ENCODE measurements around the gene CDX1.

Gene CDX1

DNA sequence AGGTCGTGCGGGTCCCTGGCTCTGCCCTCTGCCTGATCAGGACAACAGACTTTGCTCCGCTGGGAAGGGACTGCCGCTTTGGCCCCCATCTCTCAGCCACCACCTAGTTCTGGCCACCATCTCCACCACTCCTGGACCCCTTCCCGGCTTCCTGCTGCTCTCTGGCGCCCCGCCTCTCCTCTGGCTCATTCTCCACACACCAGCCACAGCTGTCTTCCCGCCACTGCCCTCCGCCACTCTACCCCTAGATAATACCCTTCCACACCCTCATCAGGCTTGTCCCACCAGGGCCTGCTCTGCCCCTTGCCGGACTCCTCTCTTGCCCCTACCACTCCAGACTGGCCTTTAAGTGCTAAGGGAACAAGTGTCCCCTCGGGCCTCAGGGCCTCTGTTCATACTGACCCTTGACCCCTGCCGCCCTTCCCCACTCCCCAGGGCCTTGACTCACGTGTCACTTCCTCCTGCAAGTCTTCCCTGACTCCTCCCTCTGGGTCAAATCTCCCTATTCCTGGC, 3.0 kb upstream of the CDX1 start:
- no peak for DNase-seq

DNA sequence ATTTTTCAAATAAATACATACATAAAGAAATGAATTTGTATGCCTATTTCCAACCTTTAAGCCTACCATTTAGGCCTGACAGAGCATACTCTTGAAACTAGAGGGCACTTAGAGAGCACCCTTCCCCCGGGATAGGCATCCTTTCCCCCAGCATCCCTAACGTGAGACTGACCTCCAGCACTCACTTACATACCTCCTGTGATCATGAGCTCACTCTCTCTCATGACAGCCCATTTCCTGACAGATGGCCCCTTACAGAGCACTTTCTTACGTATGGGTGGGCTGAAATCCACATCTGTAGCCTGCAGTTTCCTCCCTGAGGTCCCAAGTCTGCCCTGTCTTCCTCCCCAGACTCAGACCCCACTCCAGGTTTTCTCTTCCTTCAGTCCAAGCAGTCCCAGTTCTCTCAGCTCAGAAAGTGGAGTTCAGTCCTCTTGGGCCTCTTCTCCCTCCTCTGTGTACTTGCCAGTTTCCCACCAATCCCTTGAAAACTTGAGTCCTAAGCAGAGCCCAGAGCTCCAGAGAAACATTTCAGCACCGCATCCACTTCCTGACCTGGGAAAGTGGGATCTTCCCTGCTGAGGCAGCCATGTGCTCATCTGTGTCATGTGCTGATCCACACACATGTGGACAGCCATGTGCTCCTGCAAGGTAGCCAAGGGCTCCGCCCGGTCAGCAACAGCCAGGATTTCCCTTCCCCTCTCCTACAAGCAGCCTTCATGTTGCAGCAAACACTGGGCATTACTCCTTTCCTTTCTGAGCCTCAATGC, 2.2 kb upstream of the CDX1 start:
- DNase-seq: no peak

DNA sequence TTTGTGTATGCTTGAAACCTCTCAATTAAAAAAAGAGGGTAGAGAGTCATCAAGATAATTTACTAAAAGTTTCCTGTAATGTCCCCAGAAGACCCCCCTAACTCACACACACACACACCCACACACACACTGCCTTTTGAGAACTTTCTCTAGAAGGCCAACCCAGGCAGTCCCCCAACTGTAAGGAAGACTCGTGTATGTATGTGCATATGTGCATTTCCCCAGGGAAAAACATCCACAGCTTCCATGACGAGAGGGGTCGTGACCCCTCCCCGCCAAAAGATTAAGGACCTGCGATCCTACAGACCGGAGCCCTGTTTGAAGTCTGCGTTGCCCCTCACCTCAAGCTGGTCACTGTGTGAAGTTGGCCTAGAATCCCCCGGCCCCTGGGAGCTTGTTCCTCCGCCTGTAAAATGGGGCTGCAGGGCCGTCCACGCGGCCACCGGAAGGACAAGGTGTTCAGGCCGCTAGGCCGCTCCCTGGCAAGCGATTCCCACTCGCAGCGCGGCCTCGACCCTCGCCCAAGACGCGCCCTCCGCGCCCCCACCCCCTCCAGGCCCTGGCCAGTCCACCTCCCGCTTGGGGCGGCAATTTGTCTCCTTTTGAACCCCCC, 435 bp upstream of the CDX1 start:
- DNase-seq: no peak

DNA sequence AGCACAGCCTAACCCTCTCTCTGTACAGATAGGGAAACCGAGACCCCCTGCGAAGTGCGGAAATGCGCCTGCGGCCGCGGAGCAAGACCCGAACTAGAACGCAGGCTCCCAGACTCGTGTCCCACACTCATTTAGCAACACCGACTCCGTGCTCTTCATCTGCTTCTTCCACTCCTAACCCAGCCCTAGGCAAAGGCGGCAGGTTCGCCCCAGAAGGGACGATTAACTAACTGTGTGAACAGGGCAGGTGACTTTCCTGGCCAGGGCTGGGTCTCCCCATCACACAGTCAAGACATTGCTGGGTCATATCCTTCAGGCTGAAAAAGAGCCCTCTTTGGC, 903 bp downstream of the CDX1 start:
- DNase-seq: no peak

DNA sequence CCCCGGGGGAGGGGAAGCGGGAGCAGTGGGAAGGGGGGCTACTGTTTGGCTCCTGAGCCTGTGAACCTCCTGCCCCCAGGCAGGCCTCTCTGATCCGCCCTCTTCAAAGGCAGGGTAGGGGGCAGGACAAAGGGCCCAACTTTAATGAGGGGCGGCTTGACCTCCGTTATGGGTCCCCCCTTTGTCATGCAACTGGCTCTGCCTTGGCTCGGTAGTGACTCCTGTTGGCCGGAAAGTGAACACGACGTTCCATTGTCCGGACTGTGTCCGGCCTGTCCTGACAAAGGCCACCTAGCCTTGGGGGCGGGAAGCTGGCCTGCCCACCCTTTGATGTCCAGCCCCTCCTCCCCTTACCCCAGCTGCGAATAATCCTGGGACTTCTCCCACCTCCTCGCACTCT, 1.3 kb downstream of the CDX1 start:
- no peak for DNase-seq

DNA sequence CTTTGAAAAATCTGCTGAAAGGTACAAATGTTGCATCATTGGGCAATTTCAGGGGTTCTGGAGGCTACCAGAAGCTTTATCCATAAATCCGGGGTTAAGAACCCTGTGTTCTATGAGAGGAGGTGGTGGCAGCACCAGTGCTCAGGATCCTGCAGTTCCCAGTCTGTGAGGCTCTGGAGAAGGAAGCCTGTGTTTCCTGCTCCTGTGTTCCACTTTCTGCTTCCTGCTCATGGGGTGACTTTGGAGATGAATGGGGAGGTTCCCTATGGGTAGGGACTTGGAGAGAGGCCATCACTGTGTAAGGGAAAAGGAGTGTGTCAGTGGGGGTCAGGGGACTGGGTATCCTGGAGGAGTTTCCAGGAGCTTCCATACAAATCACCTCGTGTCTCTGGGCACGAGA, 2.3 kb downstream of the CDX1 start:
- no peak for DNase-seq

DNA sequence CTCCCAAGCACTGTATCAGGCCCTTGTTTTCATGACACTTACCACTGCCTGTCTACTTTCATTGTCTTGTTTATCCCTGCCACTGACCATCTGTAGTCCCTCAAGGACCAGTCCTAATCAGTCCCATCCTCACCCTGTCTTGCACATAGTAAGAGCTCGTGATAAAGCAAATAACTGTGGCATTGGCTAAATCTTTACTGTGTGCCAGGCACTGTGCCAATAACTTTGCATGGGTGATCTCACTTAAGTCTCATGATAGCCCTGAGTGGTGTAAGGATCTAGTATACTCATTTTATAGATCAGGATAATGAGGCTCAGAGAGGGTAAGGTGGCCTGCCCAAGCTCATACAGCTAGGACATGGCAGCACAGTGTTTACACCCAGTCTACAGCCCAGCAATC, 5.6 kb downstream of the CDX1 start:
- no peak for DNase-seq

DNA sequence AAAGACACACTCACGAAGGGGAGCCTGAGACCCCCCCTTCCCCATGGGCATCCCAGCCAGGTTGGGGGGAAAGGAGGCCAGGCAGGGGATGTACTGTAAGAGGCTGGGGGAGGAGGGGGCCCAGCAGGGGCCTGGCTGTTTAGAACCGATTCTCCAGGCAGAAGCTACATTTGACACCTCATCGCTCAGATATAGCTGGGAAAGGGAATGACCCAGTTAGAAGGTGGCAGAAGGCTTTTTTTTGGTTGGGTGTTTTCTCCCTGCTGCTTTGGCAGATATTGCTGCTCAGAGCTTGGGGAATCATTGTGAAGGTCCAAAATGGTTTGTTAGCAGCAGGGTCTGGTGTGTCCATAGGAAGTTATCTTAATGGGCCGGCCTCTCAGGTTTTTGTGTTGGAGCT, 6.0 kb downstream of the CDX1 start:
- no peak for DNase-seq

DNA sequence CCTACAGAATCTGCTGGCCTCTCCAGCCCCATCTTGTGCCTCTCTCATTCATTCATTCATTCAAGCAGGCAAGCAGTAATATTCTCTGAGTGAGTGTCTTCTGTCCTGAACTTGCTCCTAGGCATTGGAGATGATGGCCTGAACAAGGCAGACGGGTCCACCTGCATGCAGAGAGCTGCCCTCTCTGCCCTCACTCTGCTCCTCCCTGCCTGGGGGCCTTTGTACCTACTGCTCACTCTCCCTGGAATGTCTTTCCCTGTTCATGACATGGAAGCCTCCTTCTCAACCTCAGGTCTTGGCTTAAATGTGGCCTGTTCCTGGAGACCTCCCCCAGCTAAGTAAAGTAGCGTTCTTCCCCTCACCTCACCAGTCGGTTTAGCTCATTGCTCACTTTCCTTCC, 6.6 kb downstream of the CDX1 start:
- no peak for DNase-seq

DNA sequence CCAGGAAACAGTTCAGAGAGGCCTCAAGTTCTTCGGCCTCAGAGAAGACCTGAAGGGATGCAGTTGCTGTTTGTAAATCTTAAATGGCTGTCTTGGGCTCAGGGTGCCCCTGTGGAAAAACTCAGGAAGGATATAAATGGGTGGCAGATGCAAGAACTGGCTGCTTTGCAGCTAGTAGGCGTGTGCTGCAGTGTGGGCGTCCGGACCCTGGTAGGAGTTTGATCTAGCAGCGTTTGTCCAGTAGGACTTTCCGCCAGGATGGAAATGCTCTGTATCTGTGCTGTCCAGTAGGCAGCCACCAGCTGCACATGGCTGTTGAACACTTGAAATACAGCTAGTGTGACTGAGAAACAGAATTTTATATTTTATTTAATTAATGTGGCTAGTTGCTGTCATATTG, 7.7 kb downstream of the CDX1 start:
- no peak for DNase-seq

DNA sequence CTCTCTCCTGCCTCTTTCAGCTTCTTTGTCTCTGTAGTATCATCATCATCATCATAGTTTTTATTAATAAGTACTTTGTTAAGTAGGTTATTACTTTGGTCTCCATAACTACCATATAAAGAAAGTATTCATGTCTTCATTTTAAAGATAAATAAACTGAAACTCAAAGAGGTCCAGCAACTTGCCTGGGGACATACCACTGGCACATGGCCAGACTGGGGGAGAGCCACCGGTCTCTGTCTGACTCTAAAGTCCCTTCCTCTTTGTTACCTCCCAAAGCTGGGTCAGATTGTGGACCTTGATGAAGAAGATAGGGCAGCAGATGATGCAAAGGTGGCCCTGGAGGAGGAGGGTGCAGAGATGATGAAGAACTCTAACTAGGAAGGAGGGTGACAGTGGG, 8.5 kb downstream of the CDX1 start:
- no peak for DNase-seq

DNA sequence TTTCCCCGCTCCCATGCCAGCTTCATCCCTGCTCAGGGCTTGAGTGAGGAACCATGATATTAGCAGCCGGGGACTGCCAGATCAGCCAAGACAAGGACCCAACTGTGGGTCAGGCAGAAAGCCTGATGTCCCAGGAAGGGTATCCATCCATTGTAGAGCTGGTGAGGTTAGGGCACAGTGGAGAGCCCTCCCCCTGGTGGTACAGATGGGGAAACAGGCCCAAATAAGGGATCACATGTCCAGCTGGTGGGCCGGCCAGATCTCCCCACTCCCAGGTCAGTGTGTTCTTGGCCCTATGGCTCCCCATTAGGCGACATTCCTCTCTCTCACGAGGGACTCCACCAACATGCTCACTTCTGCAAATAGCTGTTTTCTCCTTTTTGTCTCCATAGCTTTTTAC, 9.0 kb downstream of the CDX1 start:
- DNase-seq: no peak

DNA sequence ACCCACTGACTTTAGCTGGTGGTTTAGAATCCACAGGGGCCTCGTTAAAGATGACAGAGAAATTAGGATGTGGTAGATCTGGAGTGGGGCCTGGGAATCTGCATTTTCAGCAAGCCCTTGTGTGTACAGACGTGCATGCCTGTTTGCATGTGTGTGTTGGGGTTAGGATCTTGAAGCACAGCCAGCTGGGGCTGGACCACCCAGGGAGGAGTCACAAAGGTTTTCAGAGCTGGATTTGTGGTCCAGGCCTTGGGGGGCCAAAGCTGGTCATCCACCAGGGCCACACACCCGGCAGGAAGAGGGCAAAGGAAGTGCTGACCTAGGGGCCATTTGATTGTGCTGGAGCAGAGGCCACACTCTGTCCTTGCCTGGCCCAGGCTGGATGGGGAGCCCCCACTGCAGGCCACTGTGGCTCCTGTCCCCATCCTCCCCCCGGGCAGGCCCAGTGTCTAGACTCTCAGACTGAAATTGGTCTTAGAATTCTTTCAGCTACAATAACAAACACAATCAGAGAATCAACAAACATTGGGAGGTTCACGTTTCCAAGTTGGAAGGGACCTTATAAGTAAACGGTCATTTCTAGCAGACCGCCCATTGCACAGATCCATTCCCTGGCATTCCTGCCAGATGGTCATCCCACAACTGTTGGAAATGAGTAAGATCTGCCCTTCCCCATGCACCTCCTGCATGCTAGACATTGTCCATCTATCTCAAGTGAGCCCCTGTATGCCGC, 10.3 kb downstream of the CDX1 start:
- no peak for DNase-seq

DNA sequence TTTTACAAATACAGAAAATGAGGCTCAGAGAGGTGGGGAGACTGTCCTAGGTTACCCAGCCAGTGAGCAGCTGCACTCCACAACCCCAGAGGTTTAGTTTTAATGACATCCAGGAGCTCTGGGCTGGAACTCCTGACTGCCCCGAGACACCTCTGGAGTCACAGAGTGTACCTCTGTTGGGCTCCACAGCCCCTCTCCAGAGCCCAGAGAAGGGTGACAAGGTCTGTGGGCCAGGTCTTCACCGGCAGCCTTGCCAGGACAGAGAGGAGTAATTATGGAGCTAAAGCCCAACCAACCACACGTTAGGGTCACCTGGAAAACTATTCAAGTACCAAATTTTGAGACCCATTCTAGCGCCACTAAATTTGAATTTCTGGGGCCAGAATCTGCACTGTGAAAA, 11.1 kb downstream of the CDX1 start:
- DNase-seq: no peak

DNA sequence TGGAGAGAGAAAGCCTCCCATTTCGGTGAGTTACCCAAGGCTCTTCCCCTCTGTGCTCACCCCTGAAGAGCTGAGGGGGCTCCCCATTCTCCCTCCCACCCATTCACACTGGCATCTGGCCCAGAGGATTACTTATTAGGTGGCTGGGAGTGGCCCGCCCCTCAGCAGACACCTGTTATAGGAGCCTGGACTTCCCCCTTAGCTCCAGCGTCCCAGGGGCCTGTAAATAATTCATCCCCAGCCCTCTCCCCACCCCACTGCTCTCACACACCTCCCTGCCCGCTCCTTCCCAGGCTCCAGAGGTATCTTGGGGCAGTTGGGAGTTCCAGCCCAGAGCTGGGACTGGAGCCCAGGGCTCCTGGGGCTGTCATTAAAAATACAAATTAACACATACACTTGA, 11.7 kb downstream of the CDX1 start:
- DNase-seq: no peak

DNA sequence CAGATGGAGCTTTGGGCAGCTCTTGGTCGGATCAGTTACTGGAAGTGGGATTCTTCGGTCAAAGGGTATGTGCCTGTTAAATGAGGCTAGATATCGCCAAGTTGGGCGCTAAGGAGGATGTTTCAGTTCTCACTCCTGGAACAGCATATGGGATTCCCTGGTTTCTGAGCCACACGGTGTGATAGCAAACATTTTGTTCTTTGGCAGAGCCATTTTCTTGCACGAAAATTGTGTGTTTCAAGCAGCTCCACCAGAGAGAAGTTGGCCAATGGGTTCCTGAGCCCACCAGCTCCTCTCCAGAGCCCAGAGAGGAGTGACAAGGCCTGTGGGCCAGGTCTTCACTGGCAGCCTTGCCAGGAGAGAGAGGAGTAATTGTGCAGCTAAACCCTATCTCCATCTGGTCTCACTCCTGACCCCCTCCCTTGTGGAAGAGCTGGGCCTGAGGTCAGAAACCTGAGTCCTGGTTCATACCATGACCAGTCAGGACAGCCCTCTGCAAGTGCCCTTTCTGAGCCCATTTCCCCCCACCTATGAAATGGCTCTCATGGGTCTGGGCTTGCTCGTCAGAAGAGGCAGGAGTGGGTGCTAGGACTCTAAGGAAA, 12.5 kb downstream of the CDX1 start:
- DNase-seq: no peak

DNA sequence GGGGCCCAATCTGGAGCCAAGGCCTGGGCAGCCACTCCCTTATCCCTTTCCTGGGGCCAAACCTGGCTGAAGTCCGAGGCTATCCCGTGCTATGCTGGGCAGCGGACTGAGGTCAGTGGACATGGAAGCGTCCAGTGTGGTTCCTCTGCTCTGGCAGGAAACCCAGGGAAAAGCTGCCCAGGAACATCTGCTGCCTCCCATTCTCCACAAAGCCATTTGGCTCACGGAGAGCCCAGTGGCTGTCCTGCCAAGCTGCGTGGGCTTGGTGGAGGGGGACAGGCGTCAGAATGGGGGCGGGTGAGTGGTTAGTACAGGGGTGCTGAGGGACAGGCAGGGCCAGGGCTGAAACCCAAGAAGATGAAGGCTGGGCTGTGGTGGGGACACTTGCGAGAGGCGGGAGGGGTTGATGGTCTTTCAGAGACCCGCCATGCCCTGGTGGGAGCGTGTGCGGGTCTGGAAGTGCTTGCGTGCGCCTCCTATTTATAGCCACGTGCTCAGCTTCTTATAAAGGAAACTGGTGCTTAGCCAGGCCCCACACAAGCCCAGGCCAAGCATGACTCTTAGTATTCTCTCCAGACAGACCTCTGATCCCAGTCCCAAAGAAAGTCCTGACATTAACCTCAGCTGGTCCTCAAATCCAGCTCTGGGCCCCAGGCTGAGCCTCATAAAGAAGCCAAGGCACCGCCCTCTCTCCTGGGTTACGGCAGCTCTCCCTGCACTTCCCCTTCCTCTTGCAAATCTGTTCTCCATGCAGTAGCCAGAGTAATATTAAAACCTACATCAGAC, 13.9 kb downstream of the CDX1 start:
- DNase-seq: no peak

DNA sequence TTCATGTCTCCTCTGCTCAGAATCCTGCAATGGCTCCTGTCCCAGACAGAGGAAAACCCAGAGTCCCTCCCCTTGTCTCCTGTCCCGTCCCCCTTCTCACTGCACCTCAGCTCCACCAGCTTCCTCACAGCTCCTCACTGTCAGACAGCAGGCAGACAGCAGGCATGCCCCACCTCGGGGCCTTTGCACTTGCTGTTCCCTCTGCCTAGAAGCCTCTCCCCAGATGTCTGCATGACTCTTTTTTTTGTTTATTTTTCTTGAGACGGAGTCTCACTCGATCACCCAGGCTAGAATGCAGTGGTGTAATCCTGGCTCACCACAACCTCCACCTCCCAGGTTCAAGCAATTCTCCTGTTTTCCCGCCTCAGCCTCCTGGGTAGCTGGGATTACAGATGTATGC, 14.4 kb downstream of the CDX1 start:
- no peak for DNase-seq

DNA sequence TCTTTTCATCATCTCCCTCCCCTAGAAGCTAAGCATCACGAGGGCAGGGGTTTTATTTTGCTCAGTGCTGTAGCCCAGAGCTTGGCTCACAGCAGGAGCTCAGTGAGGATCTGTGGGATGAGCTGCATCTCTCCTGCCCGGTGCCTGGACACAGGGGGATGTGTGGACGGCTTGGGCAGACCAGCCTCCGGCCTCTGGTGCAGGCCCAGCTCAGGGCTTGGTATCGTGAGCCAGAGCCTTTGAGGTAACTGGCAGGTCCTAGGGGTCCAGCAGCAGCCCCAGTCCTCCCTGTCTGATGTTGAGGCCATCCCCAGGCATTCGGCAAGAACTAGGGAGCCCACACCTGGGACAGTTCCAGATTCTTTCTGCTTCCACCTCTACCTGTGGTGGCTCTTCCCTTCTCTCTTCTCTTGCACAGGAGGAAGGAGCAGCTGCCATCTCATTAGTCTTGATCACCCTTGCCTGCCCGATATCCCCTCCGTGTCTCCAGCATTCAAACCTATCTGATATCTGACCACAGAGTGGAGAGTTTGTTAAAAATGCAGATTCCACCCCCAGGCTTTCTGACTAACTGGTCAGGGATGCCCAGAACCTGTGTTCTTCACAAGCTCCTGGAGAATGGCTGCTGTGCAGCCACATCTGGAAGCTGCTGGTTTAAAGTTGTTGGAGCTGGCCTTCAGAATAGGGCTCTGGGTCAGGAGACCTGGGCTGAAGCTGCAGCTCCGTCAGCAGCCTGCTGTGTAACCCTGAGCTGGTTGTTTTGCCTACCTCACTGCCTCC, 15.4 kb downstream of the CDX1 start:
- no peak for DNase-seq

DNA sequence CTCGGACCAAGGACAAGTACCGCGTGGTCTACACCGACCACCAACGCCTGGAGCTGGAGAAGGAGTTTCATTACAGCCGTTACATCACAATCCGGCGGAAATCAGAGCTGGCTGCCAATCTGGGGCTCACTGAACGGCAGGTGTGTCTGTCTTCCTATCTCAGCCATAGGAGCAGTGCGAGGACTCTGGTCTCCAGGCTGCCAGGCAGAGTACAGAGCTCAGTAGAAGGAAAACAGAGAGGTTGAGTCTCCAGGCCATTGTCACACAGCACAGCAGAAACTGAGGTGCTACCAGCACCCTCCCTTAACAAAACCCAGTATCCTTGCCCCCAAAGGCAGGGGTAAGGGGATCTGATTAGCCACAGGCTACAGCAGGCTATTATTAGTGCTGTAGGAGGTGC, 16.2 kb downstream of the CDX1 start:
- no peak for DNase-seq

DNA sequence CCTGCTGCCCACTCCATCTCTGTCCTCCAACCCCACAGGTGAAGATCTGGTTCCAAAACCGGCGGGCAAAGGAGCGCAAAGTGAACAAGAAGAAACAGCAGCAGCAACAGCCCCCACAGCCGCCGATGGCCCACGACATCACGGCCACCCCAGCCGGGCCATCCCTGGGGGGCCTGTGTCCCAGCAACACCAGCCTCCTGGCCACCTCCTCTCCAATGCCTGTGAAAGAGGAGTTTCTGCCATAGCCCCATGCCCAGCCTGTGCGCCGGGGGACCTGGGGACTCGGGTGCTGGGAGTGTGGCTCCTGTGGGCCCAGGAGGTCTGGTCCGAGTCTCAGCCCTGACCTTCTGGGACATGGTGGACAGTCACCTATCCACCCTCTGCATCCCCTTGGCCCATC, 16.9 kb downstream of the CDX1 start:
- DNase-seq: no peak

DNA sequence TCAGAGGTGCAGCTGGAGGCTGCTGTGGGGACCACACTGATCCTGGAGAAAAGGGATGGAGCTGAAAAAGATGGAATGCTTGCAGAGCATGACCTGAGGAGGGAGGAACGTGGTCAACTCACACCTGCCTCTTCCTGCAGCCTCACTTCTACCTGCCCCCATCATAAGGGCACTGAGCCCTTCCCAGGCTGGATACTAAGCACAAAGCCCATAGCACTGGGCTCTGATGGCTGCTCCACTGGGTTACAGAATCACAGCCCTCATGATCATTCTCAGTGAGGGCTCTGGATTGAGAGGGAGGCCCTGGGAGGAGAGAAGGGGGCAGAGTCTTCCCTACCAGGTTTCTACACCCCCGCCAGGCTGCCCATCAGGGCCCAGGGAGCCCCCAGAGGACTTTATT, 17.4 kb downstream of the CDX1 start:
- no peak for DNase-seq

Data from CD4-positive, alpha-beta T cell treated with Interleukin-6 for 4 hours (primary cell).